ENCODE data around the gene ZNF497. TPM values are rescaled to one million over a fixed set of nuclear protein-coding genes. Genes with fewer than 3 reads are reported as not detected.

ZNF497 gene
- total and polyA plus RNA-seq, 2 of the 13 experiments (the other 11 are each of a cell fraction or from before 2014, with no cell fraction given) = 1.5 to 1.9 TPM

DNA sequence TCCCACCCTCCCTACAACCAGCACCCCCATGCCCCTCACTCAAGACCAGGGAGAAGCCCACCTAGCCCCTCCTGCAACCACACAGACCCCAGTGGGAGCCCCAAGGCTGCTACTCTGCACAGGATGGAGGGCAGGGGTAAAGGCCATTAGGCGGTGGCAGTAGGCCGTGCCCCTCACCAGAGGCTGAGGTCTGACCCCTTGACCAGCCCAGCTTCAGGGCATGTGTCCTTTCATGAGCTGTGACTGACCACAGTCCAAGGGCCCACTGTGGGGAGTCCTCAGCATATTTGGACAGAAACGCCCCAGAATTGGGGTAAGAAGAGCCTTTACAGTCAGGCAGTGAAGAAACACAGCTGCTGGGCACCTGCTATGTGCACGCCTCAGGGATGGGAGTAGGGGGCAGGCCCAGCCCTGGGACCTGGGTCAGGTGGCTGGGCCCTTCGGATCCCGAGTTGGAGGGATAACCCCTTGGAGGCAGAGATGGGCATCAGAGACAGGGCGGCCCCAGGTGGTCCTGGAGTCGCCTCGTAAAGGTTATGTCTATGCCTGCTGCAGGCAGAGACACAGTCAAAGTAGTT lies 22.9 kb upstream of the ZNF497 start:
- in situ Hi-C loops (cut with HindIII; ENCODE audit: extremely low pct_ligation_motif_present, low pct_unique_long_range_greater_than_20kb) = no loop called here
- WGBS (ENCODE audit: low lambda C conversion rate) = 51% methylated on average over 4 of the region's 9 CpGs
- ChIA-PET CTCF (ENCODE audit: low intra/inter-chr PET ratio, low total read pairs) (no interaction called here), POLR2A (interaction anchor here (1.0 to 4.6 kb wide), 4 partner anchors 12 to 59 kb away, joined by 3 to 19 read pairs (median 6); partner anchors contain the start of genes ZNF497, ZNF584 and ZSCAN22)
- no peak for DNase-seq (ENCODE audit: low spot score)
- Histone ChIP-seq H3K79me2 (ENCODE audit: insufficient read depth, low read length) (peaks cover 35% of the 10 kb centered on the region), H3K4me1 (ENCODE audit: insufficient read depth, low read length) (peaks cover 46% of the 10 kb centered on the region), H3K36me3 (replicated peaks in 1 of 2; ENCODE audit: control insufficient read depth in 1 of 2, insufficient read depth in 2 of 2, low read length in 2 of 2) (peaks cover 0 to 15% of the 10 kb centered on the region in 2 experiments; a peak in 3 of 5 replicates), H3K27ac (ENCODE audit: extremely low read length, insufficient read depth, low read length) (peak overlapping the region; percentile 99), H3K9ac (ENCODE audit: insufficient read depth, low read depth, low read length) (peak overlapping the region; percentile 97), H4K20me1 (ENCODE audit: insufficient read depth, low read length) (peaks cover 23% of the 10 kb centered on the region), H3K4me2 (ENCODE audit: low read depth, low read length) (peak overlapping the region; percentile 99), H3K9me3 (ENCODE audit: low read length) (no peaks in the 10 kb centered on the region), H3K4me3 (replicated peaks in 1 of 3; ENCODE audit: insufficient read depth in 1 of 3, low read depth in 2 of 3, low read length in 3 of 3) (peak overlapping the region; percentile 76 to 98 (median 92); a peak in 5 of 6 replicates), H3K27me3 (ENCODE audit: control insufficient read depth in 1 of 2, insufficient read depth in 2 of 2, low read length in 2 of 2) (no peaks in the 10 kb centered on the region; a peak in 1 of 5 replicates), H2AFZ (ENCODE audit: low read length) (no peak overlapping the region)
- no peak for FAIRE-seq
- BruUV-seq (replicated peaks) = no TSS peak
- no peak for ATAC-seq
- intact Hi-C loops (cut with micrococcal nuclease; ENCODE audit: unreplicated experiment) = loop anchor here (5.0 kb wide), 1 partner anchor 203 kb away; the partner anchor contains the start of gene ZNF274
- TF ChIP-seq, protein P1, sequence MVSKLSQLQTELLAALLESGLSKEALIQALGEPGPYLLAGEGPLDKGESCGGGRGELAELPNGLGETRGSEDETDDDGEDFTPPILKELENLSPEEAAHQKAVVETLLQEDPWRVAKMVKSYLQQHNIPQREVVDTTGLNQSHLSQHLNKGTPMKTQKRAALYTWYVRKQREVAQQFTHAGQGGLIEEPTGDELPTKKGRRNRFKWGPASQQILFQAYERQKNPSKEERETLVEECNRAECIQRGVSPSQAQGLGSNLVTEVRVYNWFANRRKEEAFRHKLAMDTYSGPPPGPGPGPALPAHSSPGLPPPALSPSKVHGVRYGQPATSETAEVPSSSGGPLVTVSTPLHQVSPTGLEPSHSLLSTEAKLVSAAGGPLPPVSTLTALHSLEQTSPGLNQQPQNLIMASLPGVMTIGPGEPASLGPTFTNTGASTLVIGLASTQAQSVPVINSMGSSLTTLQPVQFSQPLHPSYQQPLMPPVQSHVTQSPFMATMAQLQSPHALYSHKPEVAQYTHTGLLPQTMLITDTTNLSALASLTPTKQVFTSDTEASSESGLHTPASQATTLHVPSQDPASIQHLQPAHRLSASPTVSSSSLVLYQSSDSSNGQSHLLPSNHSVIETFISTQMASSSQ (IDR thresholded peaks at IDR 0.05; ENCODE audit: low read depth) = no peak
- TF ChIP-seq, protein P1 (CRISPR knock-in tag; IDR thresholded peaks at IDR 0.05; ENCODE audit: borderline replicate concordance) = no peak
- no peak for TF ChIP-seq NONO (IDR thresholded peaks at IDR 0.05)
- TF ChIP-seq NONO (CRISPR knock-in tag; conservative IDR thresholded peaks at IDR 0.05) = 0 out of 2 replicates have a peak, but pooled peaks have one; percentile 29
- TF ChIP-seq, protein P2, sequence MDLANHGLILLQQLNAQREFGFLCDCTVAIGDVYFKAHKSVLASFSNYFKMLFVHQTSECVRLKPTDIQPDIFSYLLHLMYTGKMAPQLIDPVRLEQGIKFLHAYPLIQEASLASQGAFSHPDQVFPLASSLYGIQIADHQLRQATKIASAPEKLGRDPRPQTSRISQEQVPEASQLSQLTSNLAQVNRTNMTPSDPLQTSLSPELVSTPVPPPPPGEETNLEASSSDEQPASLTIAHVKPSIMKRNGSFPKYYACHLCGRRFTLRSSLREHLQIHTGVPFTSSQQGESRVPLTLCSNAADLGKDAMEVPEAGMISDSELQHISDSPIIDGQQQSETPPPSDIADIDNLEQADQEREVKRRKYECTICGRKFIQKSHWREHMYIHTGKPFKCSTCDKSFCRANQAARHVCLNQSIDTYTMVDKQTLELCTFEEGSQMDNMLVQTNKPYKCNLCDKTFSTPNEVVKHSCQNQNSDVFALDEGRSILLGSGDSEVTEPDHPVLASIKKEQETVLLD (CRISPR knock-in tag; IDR thresholded peaks at IDR 0.05; ENCODE audit: low read depth) = 0 out of 2 replicates have a peak, but pooled peaks have one; percentile 7
- TF ChIP-seq POLR2AphosphoS5 (IDR thresholded peaks at IDR 0.05; ENCODE audit: low read depth, low read length) = 0 out of 2 replicates have a peak, but pooled peaks have one; percentile 20
- TF ChIP-seq, protein P3, sequence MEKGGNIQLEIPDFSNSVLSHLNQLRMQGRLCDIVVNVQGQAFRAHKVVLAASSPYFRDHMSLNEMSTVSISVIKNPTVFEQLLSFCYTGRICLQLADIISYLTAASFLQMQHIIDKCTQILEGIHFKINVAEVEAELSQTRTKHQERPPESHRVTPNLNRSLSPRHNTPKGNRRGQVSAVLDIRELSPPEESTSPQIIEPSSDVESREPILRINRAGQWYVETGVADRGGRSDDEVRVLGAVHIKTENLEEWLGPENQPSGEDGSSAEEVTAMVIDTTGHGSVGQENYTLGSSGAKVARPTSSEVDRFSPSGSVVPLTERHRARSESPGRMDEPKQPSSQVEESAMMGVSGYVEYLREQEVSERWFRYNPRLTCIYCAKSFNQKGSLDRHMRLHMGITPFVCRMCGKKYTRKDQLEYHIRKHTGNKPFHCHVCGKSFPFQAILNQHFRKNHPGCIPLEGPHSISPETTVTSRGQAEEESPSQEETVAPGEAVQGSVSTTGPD (CRISPR knock-in tag; IDR thresholded peaks at IDR 0.05) = 0 out of 2 replicates have a peak, but pooled peaks have one; percentile 23
- TF ChIP-seq, protein P4, sequence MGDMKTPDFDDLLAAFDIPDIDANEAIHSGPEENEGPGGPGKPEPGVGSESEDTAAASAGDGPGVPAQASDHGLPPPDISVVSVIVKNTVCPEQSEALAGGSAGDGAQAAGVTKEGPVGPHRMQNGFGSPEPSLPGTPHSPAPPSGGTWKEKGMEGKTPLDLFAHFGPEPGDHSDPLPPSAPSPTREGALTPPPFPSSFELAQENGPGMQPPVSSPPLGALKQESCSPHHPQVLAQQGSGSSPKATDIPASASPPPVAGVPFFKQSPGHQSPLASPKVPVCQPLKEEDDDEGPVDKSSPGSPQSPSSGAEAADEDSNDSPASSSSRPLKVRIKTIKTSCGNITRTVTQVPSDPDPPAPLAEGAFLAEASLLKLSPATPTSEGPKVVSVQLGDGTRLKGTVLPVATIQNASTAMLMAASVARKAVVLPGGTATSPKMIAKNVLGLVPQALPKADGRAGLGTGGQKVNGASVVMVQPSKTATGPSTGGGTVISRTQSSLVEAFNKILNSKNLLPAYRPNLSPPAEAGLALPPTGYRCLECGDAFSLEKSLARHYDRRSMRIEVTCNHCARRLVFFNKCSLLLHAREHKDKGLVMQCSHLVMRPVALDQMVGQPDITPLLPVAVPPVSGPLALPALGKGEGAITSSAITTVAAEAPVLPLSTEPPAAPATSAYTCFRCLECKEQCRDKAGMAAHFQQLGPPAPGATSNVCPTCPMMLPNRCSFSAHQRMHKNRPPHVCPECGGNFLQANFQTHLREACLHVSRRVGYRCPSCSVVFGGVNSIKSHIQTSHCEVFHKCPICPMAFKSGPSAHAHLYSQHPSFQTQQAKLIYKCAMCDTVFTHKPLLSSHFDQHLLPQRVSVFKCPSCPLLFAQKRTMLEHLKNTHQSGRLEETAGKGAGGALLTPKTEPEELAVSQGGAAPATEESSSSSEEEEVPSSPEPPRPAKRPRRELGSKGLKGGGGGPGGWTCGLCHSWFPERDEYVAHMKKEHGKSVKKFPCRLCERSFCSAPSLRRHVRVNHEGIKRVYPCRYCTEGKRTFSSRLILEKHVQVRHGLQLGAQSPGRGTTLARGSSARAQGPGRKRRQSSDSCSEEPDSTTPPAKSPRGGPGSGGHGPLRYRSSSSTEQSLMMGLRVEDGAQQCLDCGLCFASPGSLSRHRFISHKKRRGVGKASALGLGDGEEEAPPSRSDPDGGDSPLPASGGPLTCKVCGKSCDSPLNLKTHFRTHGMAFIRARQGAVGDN (CRISPR knock-in tag; IDR thresholded peaks at IDR 0.05) = peak; percentile 11; the same call in 1 of the 2 replicates
- TF ChIP-seq, protein P5, sequence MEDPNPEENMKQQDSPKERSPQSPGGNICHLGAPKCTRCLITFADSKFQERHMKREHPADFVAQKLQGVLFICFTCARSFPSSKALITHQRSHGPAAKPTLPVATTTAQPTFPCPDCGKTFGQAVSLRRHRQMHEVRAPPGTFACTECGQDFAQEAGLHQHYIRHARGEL (CRISPR knock-in tag; IDR thresholded peaks at IDR 0.05) = peak; percentile 53; the same call in 1 of the 2 replicates
- no peak for TF ChIP-seq HNRNPUL1 (IDR thresholded peaks at IDR 0.05; ENCODE audit: low read depth, low read length)
